Caki2 (cell line): ENCODE results near the gene CGNL1. TPM values are rescaled to one million over a fixed set of nuclear protein-coding genes. Genes with fewer than 3 reads are reported as not detected.

Experiments
- DNase-seq: peaks from one replicate; pipeline ENCODE4 v3.0.0-alpha.2; 2015; ENCODE audit warnings: low read depth
- in situ Hi-C: cut with HindIII; loops from 2 replicates; pipeline ENCODE4 v1.10.0; 2016; ENCODE audit warnings: low sequenced_read_pairs, low pct_unique_long_range_greater_than_20kb, mixed read lengths
- total RNA-seq: library from RNA; depleted of rRNA; stranded (reverse); fragments of >200 nt; shearing (Covaris generic); gene quantifications from 2 replicates; pipeline ENCODE4 v1.2.3, GENCODE V29; 2014; ENCODE audit warnings: low replicate concordance

CGNL1 gene
- total RNA-seq, 1 experiment from 2014 or later, result 0.84 TPM

- in situ Hi-C loops, result no loop called here
- no peak for DNase-seq
Measured at GRCh38 chr15:57464480-57464879, 88.2 kb downstream of the CGNL1 start.

DNA sequence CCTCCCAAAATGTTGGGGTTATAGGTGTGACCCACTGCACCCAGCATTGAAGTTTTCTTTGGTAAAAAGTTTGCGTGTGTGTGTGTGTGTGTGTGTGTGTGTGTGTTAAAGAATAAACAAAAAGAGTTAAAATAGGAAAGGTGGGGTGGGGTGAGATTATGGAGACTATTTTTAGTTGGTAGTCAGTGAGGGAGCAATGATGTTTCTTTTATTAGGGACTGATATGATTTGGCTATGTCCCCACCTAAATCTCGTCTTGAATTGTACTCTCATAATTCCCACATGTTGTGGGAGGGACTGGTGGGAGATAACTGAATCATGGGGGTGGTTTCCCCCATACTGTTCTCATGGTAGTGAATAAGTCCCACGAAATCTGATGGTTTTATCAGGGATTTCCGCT is 92.2 kb downstream of the CGNL1 start:
- in situ Hi-C loops, result no loop called here
- DNase-seq, result no peak

GRCh38 chr15:57470543-57470942 is 94.2 kb downstream of the CGNL1 start:
- in situ Hi-C loops, result no loop called here
- DNase-seq, result no peak

DNA sequence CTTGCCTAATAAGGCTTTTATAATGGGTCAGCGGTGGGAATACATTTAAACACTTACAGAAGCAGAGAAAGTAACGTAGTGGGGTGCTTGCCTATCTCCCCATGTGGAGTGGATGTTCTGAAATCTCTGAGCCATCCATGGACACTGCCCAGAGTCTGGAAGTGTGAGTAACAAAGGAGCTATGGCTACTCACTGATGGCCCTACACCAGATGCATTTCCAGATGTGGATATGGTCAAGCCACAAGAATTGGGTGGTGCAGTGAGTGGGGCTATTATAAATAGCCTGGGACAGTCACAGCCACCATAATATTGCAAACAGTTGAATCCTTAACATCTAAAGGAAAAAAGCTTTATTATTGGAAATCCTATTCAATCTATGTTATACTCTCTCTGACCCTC is 96.6 kb downstream of the CGNL1 start:
- no peak for DNase-seq
- in situ Hi-C loops, result no loop called here

DNA sequence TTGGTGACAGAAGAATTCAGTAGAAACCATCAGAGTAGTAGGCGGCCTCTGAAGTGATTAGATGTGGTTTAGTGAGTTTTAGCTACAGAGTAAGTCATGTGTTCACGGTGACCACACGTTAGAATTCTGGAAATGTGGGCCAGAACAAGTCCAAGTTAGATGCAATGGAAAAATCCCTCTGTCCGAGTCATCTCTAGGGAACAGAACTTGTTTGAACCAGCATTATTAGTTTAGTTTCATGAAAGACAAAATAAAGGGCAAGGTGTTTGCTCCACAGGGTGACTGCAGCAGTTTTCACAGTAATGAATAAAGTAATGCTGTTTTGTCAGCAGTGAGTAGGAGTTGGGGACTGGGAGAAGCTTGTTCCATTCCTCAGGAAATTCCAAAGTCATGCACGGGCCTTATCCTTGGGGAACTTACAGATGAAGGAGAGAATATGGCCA is 100.2 kb downstream of the CGNL1 start:
- in situ Hi-C loops, result no loop called here
- no peak for DNase-seq

GRCh38 chr15:57477736-57478522 is 101.6 kb downstream of the CGNL1 start:
- in situ Hi-C loops, result no loop called here
- DNase-seq, result peak; percentile 80

DNA sequence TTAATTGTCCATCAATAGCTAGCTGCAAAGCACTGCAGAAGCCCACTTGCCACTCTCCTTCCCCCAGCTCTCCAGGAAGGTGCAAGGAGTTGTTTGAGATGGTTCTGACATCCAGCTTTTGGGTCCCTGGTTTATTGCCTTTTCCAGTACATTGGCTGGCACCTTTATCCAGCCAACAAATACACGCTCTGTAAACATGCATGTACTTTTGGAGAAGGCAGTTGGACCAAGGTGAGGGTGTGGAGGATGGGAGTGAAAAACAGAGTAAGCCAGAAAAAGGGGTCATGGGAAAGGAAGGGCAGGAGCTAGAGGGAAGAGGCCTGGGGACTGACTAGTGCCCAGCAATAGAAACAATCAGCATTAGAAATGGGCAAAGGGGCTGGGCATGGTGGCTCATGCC is 102.7 kb downstream of the CGNL1 start:
- in situ Hi-C loops, result no loop called here
- DNase-seq, result no peak

GRCh38 chr15:57481038-57481705 is 104.9 kb downstream of the CGNL1 start:
- no peak for DNase-seq
- in situ Hi-C loops, result no loop called here

DNA sequence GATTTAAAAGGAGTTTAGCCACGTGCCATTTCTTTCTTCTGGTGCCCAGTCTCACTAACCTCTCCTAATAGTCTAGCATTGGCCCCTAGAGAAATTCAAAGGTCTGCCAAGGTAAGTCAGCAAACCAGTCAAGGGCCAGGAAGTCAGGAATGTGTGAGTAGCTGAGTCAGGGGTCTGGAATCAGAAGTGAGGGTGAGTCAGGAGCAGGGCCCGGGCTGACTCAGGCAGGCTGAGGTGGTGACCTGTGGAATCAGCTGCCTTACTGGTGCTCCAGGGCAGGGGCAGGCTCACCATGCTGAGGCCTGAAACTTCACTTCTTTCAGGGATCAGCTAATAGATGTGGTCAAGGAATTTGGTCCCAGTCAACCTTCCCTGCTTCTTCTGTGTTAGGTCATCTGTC is 109.6 kb downstream of the CGNL1 start:
- in situ Hi-C loops, result no loop called here

DNA sequence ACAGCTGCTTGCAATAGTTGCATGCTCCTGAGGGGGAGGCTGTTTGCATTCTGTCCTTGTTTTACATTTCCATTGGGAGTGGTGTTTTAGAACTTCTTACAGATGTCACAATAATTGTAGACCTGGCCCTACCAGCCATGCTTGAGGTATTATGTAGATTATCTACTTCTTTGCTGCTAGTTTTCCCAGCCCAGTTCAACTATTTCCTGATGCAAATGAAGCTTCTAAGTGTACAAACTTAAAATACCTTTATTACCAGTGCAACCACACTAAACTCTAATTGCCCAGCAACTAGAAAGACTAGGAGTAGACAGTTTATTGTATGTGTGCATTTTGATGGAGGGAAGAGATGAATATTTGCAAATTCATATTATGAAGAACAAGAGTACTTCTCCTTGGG is 110.5 kb downstream of the CGNL1 start:
- in situ Hi-C loops, result no loop called here
- no peak for DNase-seq

More for the DNA sequence above, 109.6 kb downstream of the CGNL1 start:
- peak; percentile 89 for DNase-seq

DNA sequence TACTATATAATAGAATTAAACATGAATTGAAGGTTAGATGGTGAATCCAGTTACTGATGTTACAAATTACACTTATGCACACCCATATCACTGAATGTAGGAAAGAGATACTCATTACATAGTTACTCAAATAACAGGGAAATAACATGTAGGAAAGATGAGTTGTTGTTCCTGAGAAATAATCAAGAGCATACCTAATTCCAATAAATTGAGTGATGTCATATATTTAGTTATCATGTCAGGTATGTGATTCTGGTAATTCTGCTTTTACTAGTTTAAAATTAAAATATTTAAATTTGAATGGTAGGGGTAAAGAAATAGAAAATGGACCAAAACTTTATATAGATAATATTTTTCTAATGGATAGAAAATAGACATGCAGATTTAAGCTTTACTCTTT is 112.8 kb downstream of the CGNL1 start:
- in situ Hi-C loops, result no loop called here

DNA sequence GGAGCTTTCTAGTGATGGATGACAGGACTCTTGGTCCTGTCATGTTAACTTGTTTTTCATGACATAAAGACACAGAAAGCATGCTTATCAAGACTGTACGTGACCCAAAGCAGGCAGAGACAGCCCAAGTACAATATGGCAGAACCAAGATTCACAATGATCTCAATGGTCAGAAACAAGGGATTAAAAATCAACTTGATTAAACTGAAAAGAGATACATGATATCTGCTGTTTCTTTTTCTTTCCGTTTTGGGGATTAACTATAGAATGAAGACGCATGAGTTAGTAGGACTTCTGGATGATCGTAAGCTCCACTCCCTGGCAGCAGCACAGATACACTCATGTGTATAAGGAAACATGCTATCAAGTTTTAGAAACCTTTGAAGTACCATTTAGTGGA is 117.0 kb downstream of the CGNL1 start:
- in situ Hi-C loops, result no loop called here

More for the DNA sequence above, 112.8 kb downstream of the CGNL1 start:
- DNase-seq, result no peak

DNA sequence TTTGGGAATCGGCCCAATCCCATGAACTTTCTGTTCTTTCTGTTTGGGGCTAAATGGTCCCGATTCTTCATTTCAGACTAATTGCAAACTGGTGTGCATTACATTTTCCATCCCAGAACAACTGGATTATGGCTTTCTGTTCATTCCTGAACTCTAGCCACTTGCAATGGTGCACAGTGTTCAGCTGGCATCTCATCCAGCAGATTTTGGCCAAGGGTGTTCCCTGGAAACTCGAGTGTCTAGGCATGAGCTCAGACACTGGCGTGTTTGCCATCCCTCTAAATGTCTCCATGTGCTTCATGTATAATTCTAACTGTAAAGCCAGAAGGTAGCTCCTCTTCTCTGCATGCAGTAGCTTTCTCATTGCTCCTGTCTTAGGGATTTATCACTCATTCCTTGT is 118.3 kb downstream of the CGNL1 start:
- in situ Hi-C loops, result no loop called here
- DNase-seq, result no peak

More for the DNA sequence above, 117.0 kb downstream of the CGNL1 start:
- DNase-seq, result no peak

GRCh38 chr15:57495041-57495440 is 118.7 kb downstream of the CGNL1 start:
- no peak for DNase-seq
- in situ Hi-C loops, result no loop called here

DNA sequence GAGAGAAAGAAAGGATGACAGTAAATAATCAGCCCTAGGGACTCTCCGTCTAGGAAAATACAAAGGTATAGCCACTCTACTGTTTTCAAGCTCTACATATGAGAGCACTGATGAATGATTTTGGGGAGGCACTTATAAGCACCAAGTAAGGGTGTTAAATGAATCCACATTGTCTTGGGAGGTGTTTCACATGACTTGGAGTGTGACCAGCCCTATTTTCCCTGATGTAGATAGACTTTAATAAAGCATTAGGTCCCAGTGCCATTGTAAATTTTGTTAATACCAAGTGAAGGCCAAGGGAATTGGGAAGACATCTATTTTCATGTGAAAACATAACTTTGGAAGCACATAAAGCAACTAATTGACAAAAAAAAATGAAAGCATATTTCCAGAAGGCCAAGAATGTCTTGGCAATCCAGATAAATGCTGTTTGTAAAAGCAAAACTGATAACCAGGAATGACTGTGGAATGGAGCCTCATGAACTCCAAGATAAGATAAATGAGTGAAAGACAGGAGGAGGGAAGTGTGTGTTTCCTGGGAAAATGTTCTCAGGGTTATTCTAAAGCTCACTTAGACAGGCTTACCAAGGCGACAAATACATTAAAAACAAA is 119.4 kb downstream of the CGNL1 start:
- DNase-seq, result no peak
- in situ Hi-C loops, result no loop called here

DNA sequence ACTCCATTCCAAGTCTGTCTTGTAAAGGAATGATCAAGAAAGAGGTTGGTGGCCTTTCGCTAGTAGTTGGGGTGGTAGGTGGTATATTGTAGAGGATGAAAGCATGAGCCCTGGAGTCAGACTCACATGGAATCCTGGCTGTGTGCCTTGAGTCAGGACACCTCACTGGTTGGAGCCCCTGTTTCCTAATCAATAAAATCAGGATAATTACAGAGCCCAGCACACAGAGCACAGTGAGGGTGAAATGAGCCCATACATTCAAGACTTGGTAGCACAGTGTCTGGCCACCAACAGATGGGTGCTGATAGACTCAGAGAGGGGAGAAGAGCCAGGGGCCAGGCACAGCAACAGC is 120.3 kb downstream of the CGNL1 start:
- in situ Hi-C loops, result no loop called here
- DNase-seq, result no peak

GRCh38 chr15:57496946-57497869 is 120.9 kb downstream of the CGNL1 start:
- in situ Hi-C loops, result no loop called here
- no peak for DNase-seq

DNA sequence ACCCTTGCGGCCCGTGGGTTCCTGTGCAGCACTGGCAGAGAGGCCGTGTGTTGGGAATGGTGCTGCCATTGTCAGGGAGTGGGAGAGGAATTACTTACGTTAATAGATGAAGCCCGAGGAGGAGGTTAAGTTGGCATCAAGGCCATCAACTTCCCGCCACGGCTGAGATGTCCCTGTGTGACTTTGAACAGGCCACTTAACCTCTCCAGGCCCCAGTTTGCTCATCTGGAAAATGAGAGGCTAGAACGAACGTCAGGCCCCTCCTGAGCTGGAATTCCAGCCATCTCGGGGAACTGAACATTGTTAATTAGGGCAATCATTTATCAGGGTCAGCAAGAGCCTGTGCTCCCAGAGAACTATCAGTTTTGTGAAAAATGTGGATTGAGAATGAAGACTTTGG is 124.0 kb downstream of the CGNL1 start:
- in situ Hi-C loops, result no loop called here
- no peak for DNase-seq
